Gastroesophageal sphincter (tissue), 4 donors: ENCODE measurements around the gene HPCAL1. TPM values are rescaled to one million over a fixed set of nuclear protein-coding genes. Genes with fewer than 3 reads are reported as not detected.

ENCODE experiments used
- ATAC-seq: fragments of 150-250 bp; one replicate; pipeline ENCODE4 v1.9.1; 2016; ENCODE audit warnings: mild to moderate bottlenecking, moderate library complexity
- H3K27ac ChIP-seq, 4 donors: fragments of 200-600 bp; sonication (generic) in 3 of 4; 1 replicate in 3 of 4; 2 replicates in 1 of 4; pipeline ENCODE4 v1.5.1; 2016 to 2019
- H3K27me3 ChIP-seq: fragments of 200-600 bp; sonication (generic); one replicate; pipeline ENCODE4 v1.5.1; 2019
- H3K36me3 ChIP-seq, 2 donors: fragments of 200-600 bp; sonication (generic); one replicate each; pipeline ENCODE4 v1.5.1; 2019; ENCODE audit warnings: control low read depth in 1 of 2
- H3K4me1 ChIP-seq, 3 donors: fragments of 200-600 bp; sonication (generic); 1 replicate in 2 of 3; 2 replicates in 1 of 3; pipeline ENCODE4 v1.5.1; 2016 to 2019; ENCODE audit warnings: control low read depth in 2 of 3
- H3K4me3 ChIP-seq, 2 donors: fragments of 200-600 bp; sonication (generic); one replicate each; pipeline ENCODE4 v1.5.1; 2019; ENCODE audit warnings: mild to moderate bottlenecking in 1 of 2, moderate library complexity in 1 of 2
- H3K9me3 ChIP-seq, 3 donors: fragments of 200-600 bp; sonication (generic); one replicate each; pipeline ENCODE4 v1.5.1; 2017 to 2019; ENCODE audit warnings: control low read depth in 2 of 3
- CTCF ChIP-seq, 4 experiments: fragments of 200-600 bp in 2 of 4; fragments of 450-650 bp in 2 of 4; sonication (generic) in 1 of 4; IDR thresholded peaks; one replicate each; pipeline ENCODE4 v1.5.1; 2017 to 2019; ENCODE audit warnings: antibody characterized with exemption in 4 of 4, mild to moderate bottlenecking in 2 of 4, moderate library complexity in 2 of 4
- EP300 ChIP-seq: sonication (generic); formaldehyde crosslinking; IDR thresholded peaks from one replicate; pipeline ENCODE4 v1.6.1; 2017; ENCODE audit warnings: antibody characterized with exemption, mild to moderate bottlenecking
- POLR2A ChIP-seq, 2 donors: fragments of 450-650 bp; IDR thresholded peaks; one replicate each; pipeline ENCODE4 v1.6.1; 2017; ENCODE audit warnings: antibody characterized with exemption in 2 of 2, mild to moderate bottlenecking in 2 of 2, moderate library complexity in 1 of 2
- POLR2AphosphoS5 ChIP-seq: sonication (generic); formaldehyde crosslinking; IDR thresholded peaks from one replicate; pipeline ENCODE4 v1.6.1; 2017; ENCODE audit warnings: antibody characterized with exemption
- WGBS, 2 donors: methylation state at CpG; one replicate each; pipeline ENCODE4 v1.1.5; 2018; ENCODE audit warnings: low coverage in 1 of 2; 5-methylcytosine and 5-hydroxymethylcytosine counted together
- total RNA-seq, 4 donors: library from RNA; depleted of rRNA; stranded (reverse); fragments of >200 nt; gene quantifications; one replicate each; pipeline ENCODE4 v1.1.0, GENCODE V29; 2016

The HPCAL1 gene
- total RNA-seq, 4 donors from 2014 or later, result 17.0 to 42.1 (median 29.8) TPM

DNA sequence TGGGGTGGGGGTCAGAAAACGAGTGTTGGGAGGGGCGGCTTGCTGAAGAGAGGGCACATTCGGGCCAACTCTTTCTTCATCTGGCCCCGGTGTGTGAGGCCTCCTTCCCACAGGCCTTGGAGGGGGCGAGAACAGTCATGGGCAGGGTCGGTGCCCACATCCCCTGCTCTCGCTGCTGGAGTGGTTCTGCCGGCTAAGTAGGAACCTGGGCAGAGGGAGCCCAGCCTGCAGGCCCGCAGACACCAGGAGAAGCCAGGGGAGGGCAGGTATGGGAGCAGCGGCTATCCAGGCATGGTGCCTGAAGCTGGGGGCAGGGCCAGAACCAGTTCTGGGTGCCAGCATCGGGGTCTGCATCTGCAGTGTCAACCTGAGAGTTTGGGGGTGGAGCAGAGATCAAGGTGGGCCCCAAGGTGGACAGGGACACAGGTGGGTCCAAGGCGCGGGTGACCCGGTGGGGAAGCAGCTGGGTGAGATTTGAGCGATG, 46.6 kb upstream of the HPCAL1 start:
- ATAC-seq, result no peak
- Histone ChIP-seq H3K27ac (no peak overlapping the region), H3K4me1 (no peaks in the 10 kb centered on the region), H3K9me3 (no peaks in the 10 kb centered on the region), H3K36me3 (no peaks in the 10 kb centered on the region), H3K4me3 (no peak overlapping the region), H3K27me3 (no peaks in the 10 kb centered on the region)
- TF ChIP-seq POLR2A (IDR thresholded peaks at IDR 0.05), result no peak
- TF ChIP-seq POLR2AphosphoS5, result no peak
- no peak for TF ChIP-seq CTCF (IDR thresholded peaks at IDR 0.05)
- no peak for TF ChIP-seq EP300
- WGBS, 2 donors, result 55 to 85% methylated on average over 7 to 8 of the region's 15 CpGs

GRCh38 chr2:10256515-10257031, 46.1 kb upstream of the HPCAL1 start:
- Histone ChIP-seq H3K4me3 (no peak overlapping the region), H3K27me3 (no peaks in the 10 kb centered on the region), H3K9me3 (no peaks in the 10 kb centered on the region), H3K36me3 (no peaks in the 10 kb centered on the region), H3K27ac (no peak overlapping the region), H3K4me1 (no peaks in the 10 kb centered on the region)
- no peak for ATAC-seq
- WGBS, 2 donors, result no CpG with 5 or more reads among the region's 17 CpGs
- TF ChIP-seq EP300, result no peak
- no peak for TF ChIP-seq POLR2A (IDR thresholded peaks at IDR 0.05)
- no peak for TF ChIP-seq CTCF (IDR thresholded peaks at IDR 0.05)
- TF ChIP-seq POLR2AphosphoS5, result no peak

DNA sequence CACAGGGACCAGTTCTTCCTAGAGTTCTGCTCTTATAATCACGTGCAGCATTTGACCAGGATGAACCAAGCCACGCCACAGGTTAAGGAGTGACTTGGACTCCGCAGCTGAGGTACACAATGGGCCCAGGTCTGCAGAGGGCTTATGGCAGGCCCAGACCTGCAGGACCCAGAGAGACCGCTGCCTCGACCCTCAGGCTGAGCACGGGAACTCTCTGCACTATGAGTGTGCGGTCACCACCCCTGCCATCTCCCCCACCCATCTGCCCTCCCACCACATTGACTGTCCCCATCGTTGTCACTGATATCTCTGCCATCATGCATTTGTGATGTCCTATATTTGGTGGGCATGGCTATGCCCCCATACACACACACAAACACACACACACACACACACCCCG, 45.7 kb upstream of the HPCAL1 start:
- no peaks in the 10 kb centered on the region for H3K27me3 ChIP-seq
- WGBS, 2 donors, result 80% methylated on average over 5 of the region's 9 CpGs; no CpG with 5 or more reads in 1 of the 2 donors
- no peaks in the 10 kb centered on the region for H3K4me1 ChIP-seq
- no peak overlapping the region for H3K4me3 ChIP-seq
- H3K27ac ChIP-seq, result no peak overlapping the region
- no peaks in the 10 kb centered on the region for H3K9me3 ChIP-seq
- ATAC-seq, result no peak
- TF ChIP-seq EP300, result no peak
- no peak for TF ChIP-seq POLR2A (IDR thresholded peaks at IDR 0.05)
- H3K36me3 ChIP-seq, result no peaks in the 10 kb centered on the region

DNA sequence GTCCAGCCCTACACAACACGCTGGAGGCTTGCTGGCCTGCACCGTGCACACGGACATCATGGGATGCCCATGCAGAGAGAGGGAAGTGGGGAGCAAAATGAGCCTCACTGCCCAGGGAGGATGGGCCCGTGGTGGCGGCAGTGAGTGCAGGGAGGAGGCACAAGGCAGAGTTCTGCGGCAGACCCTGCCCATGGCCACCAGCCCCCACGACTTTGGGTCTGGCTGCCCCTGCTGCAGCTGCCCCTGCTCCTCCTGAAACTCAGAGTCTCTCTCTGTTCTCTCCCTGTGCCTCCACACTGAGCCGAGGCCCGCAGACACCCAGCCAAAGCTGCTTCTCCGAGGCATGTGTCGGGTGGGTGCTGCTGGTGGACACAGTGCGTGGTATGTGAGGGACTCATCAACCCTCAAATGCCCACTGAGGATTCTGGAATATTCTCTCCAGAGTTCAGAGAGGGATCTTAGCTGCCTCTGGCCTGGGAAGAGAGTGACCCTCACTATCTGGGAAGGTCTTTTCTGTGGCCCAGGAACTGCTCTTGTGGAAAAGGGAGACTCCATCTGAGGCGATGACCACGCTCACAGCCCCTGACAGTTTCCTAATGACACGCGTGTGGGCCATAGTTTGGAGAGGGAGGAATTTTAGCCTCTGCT, 45.1 kb upstream of the HPCAL1 start:
- no peak for TF ChIP-seq EP300
- TF ChIP-seq CTCF (IDR thresholded peaks at IDR 0.05), result no peak
- no peak for TF ChIP-seq POLR2A (IDR thresholded peaks at IDR 0.05)
- TF ChIP-seq POLR2AphosphoS5, result no peak
- Histone ChIP-seq H3K9me3 (no peaks in the 10 kb centered on the region), H3K27ac (no peak overlapping the region), H3K4me3 (no peak overlapping the region), H3K36me3 (no peaks in the 10 kb centered on the region), H3K27me3 (no peaks in the 10 kb centered on the region), H3K4me1 (no peaks in the 10 kb centered on the region)
- WGBS, 2 donors, result 33 to 92% methylated on average over 3 of the region's 16 CpGs
- ATAC-seq, result no peak

GRCh38 chr2:10258326-10258725, 44.4 kb upstream of the HPCAL1 start:
- ATAC-seq, result no peak
- TF ChIP-seq CTCF (IDR thresholded peaks at IDR 0.05) (no peak), POLR2A (IDR thresholded peaks at IDR 0.05) (no peak)
- no peaks in the 10 kb centered on the region for H3K4me1 ChIP-seq
- no peak overlapping the region for H3K4me3 ChIP-seq
- no peak overlapping the region for H3K27ac ChIP-seq
- no peaks in the 10 kb centered on the region for H3K36me3 ChIP-seq
- no peaks in the 10 kb centered on the region for H3K27me3 ChIP-seq
- WGBS, 2 donors, result 72% methylated on average over 2 of the region's 5 CpGs; no CpG with 5 or more reads in 1 of the 2 donors
- no peaks in the 10 kb centered on the region for H3K9me3 ChIP-seq
